ENCODE results near the gene PXT1.
"Not testable (repeated sequence)": the region's sequence is repeated elsewhere in the genome, so short reads cannot be mapped to it uniquely, and the experiment has no call there.

PXT1 gene

GRCh38 chr6:36442671-36443470, at the start of gene PXT1, which contains the start of gene KCTD20:
TSS of gene PXT1 (minus strand) at chr6:36442854. CDS start at chr6:36426082, 16,772 bp downstream.
TSS of gene KCTD20 (plus strand) at chr6:36443000. CDS start at chr6:36470098, 27,098 bp downstream.
- DNase-seq (ENCODE audit: low spot score) = peak; percentile 79

DNA sequence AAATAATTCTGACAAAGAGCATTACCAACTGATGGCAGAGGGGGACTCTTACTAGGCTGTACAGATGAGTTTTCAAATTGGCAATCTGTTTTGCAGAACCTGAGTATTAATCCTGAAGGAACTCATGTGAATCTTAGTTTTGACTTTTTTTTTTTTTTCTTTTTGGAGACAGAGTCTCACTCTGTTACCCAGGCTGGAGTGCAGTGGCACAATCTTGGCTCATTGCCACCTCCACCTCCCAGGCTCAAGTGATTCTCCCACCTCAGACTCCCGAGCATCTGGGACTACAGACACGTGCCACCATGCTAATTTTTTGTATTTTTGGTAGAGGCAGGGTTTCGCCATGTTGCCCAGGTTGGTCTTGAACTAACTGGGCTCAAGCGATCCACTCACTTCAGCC, 49.4 kb upstream of the PXT1 start:
- DNase-seq (ENCODE audit: low spot score) = no peak

- DNase-seq (ENCODE audit: low spot score) = no peak
Observed at GRCh38 chr6:36491378-36491965, 48.8 kb upstream of the PXT1 start.

DNA sequence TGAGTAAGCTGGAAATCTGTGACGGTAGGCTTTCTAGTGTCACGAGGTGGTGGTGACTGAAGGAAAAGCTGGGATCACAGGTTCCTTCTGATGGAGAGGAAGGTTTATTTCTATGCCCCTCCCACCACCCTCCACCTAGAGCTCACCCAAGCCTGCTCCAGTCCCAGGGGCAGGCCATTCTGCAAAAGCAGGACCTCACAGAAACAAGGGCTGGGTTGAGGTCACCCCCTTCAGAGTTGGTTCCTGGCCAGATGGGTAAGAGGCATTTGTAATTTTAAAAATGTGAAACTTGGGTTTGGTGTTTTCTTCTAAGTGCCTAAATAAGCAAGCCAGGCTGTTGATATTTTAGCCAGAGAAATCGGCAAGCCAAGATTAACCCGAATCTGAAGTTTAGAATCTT, 46.8 kb upstream of the PXT1 start:
- DNase-seq (ENCODE audit: low spot score) = no peak

DNA sequence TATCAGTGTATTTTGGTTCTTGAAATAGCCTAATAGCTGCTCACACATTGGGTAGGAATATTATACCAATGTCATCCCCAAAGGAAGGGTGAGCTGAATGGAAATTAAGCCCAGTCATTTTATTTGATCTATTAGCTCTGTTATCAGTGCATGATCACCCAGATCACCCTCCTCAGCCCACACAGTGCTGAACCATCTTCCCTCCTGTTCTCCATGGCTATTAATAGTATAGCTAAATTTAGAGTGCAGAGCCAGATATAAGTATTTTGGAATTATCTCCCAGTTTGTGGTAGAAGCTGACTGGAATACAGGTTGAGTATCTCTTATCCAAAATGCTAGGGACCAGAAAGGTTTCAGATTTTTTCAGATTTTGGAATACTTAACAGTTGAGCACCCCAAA, 45.6 kb upstream of the PXT1 start:
- DNase-seq (ENCODE audit: low spot score) = no peak

DNA sequence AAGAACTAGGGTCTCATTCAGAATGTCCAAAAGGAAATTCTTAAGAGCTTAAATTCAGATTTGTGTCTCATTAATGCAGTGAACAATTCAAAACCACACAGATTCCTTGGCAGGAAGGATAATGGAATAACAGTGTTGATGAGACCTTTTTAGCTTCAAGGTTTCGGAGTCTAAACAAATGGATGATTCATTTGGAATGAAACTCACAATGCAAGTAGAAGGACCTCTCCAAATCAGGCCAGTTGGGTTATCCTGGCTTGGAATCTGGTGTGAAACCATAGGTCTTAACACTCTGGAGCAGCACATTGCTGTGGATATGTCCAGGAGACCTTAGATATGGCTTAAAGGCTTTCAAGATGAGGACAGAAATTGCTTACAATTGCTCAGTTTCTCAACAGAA, 45.0 kb upstream of the PXT1 start:
- no peak for DNase-seq (ENCODE audit: low spot score)

- no peak for DNase-seq (ENCODE audit: low spot score)
Observed at GRCh38 chr6:36484736-36485135, 42.1 kb upstream of the PXT1 start.

- not testable (repeated sequence) for DNase-seq (ENCODE audit: low spot score)
Observed at GRCh38 chr6:36483326-36483725, 40.7 kb upstream of the PXT1 start.

GRCh38 chr6:36479256-36479655, 36.6 kb upstream of the PXT1 start:
- no peak for DNase-seq (ENCODE audit: low spot score)

- no peak for DNase-seq (ENCODE audit: low spot score)
Observed at GRCh38 chr6:36478051-36478526, 35.4 kb upstream of the PXT1 start.

- DNase-seq (ENCODE audit: low spot score) = no peak
Observed at GRCh38 chr6:36469946-36470345, 27.3 kb upstream of the PXT1 start.

DNA sequence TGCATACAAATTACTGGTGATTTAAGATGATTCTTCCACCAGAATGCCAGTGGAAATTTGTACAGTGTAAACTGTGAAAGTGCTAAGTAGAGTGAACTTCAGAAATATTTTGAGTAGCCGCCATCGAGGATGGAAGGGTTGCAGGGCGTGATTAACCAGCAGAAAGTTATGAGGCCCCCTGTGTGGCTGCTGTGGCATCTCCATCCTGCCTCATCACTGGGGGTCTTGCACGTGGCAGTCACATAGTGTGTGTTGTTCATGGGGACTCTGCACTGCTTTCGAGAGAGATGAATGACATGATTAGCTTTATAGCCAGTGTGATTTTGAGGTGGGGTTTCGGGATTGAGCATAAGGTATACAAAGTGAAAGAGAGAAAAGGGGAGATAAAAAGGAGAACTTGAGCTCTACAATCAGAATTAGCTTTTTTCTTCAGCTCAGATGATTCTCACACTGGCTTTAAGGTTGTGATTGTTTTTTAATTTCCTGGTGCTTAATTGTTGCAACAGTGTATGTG, 26.6 kb upstream of the PXT1 start:
- no peak for DNase-seq (ENCODE audit: low spot score)

GRCh38 chr6:36467625-36468024, 25.0 kb upstream of the PXT1 start:
- DNase-seq (ENCODE audit: low spot score) = no peak

GRCh38 chr6:36464233-36464632, 21.6 kb upstream of the PXT1 start:
- no peak for DNase-seq (ENCODE audit: low spot score)

DNA sequence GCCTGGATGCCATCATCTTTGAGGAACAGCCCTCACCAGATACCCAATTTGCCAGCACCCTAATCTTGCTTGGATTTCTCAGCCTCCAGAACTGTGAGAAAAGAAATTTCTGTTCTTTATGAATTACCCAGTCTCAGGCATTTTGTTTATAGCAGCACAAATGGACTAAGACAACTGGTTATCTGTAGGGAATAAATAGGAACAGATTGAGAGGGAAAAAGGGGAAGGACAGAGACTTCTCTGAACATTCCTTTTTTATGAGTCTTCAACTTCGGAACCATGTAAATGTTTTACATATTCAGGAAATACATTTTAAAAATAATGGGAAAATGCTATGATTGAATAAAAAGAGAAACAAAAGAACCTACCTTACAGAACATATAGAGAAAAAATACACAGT, 21.0 kb upstream of the PXT1 start:
- no peak for DNase-seq (ENCODE audit: low spot score)

- no peak for DNase-seq (ENCODE audit: low spot score)
Observed at GRCh38 chr6:36461646-36462045, 19.0 kb upstream of the PXT1 start.

DNA sequence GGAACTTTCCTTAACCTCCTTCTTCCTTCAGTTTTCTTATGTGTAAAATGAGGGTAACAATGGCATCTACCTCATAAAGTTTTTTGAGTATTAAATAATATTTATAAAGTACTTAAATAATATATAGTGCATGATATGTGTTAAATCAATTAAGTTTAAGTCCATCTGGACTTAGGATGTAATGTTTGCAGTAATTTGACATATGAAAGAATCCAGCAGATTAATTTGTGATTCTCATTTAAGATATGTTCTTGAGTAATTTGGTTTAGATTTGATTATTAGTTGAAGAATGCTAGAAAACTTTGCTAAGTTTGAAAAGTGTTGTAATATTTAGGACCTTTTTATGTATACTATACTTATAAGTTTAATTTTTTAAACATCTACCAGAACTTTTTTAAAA, 18.3 kb upstream of the PXT1 start:
- DNase-seq (ENCODE audit: low spot score) = no peak

- DNase-seq (ENCODE audit: low spot score) = no peak
Observed at GRCh38 chr6:36459501-36459900, 16.8 kb upstream of the PXT1 start.

- DNase-seq (ENCODE audit: low spot score) = no peak
Observed at GRCh38 chr6:36455486-36456027, 12.9 kb upstream of the PXT1 start.

GRCh38 chr6:36452897-36453296, 10.2 kb upstream of the PXT1 start:
- not testable (repeated sequence) for DNase-seq (ENCODE audit: low spot score)

DNA sequence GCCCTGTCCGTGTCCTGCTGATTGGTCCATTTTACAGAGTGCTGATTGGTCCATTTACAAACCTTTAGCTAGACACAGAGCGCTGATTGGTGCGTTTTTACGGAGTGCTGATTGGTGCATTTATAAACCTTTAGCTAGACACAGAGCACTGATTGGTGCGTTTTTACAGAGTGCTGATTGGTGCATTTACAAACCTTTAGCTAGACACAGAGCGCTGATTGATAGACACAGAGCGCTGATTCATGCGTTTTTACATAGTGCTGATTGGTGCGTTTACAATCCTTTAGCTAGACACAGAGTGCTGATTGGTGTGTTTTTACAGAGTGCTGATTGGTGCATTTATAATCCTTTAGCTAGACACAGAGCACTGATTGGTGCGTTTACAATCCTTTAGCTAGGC, 6.5 kb upstream of the PXT1 start:
- DNase-seq (ENCODE audit: low spot score) = not testable (repeated sequence)

DNA sequence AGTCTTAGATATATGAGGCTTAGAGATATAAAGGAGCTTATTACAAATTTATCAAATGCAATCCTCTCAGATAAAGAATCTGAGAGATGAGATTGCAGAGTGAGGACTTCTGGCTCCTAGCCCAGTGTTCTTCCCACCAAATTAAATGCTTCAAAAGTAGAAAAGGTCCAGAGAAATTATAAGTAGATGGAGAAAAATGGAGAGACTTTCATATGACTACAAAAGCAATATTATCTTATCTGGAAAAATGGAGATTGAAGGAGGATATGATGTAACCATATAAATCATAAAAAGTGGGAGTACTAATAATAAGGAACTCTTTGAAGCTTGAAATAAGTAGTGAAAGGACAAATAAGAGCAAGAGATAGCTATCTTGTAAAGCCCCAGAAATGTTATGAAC, 3.0 kb upstream of the PXT1 start:
- DNase-seq (ENCODE audit: low spot score) = no peak

- DNase-seq (ENCODE audit: low spot score) = peak; percentile 12
Observed at GRCh38 chr6:36444470-36444869, 1.8 kb upstream of the PXT1 start.

All from cerebellar cortex (tissue), 1 donor.